Measurements from ENCODE around the gene CAB39L.

GRCh38 chr13:49315036-49315565 lies 128.8 kb downstream of the CAB39L start:
- TF ChIP-seq CTCF (optimal IDR thresholded peaks at IDR 0.05 in 1 of 3, IDR thresholded peaks at IDR 0.05 in 1 of 3, conservative IDR thresholded peaks at IDR 0.05 in 1 of 3; ENCODE audit: extremely low read depth in 1 of 3, insufficient read depth in 2 of 3, low read length in 3 of 3) (no peak), EZH2 (IDR thresholded peaks at IDR 0.05; ENCODE audit: low read length) (no peak)

Data from keratinocyte (primary cell).